Activated CD8-positive, alpha-beta memory T cell treated with anti-CD3 and anti-CD28 coated beads for 1 hour (primary cell): Measurements from ENCODE around the gene CCDC57.

Source experiments
- DNase-seq, 2 donors: peaks; one replicate each; pipeline ENCODE4 v3.0.0-alpha.2; 2020; ENCODE audit warnings: low read depth in 1 of 2; ENCODE audit errors: extremely low read depth in 1 of 2

Gene CCDC57

DNA sequence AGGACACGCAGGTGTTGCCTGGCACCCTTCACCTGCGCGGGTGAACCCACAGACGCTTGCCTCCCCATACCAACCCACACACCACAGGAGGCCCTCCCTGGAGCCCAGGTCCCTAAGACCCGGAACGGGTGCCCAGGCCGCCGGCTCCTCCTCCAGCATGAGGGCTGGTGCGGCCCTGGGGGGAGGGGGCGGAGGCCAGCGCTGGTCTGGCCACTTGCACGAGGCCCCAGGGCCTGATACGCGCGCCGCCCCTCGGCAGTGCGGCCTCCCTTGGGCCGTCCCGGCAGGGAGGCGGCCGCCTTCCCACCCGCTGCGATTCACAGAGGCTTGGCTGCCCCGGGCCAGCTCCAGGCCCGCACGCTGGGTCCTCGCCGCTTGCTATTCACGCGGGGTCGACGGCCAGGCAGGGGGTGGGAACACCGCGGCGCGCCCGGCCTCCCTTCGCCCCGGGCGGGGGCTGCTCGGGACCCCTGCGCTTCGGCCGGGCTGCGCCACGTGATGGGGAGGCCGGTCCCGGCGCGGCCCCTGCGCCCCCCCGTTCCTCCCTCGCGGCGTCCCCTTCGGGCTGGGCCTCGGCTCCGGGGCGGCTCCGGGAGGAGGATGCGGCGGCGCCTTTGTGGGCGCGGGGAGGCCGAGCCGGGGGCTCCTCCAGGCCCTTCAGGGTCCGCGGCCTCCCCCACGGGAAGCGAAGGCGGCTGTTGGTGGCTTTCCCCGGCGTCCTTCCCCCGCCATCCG lies 115.3 kb downstream of the CCDC57 start:
- no peak for DNase-seq

DNA sequence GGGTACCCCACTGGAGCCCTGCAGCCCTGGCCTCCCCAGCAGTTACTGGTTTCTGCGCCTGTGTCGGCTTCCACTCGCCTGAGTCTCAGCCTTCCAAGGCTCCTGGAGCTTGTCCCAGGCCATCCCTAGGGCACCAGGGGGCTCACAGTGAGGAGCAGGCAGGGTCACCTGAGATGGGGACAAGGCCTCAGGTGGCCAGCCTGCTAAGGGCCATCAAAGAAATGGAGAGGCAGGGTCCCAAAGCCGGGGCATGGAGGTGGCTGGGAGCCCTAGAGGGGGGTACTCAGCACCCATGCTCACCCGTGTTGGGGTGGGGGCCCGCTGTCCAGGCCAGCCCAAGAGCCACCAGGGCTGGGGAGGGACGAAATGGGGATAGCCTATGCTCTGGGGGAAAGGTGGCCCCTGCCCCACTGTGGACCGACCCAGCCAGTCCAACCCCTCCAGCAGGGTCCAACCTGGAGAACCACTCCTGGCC lies 115.9 kb downstream of the CCDC57 start:
- DNase-seq = no peak

DNA sequence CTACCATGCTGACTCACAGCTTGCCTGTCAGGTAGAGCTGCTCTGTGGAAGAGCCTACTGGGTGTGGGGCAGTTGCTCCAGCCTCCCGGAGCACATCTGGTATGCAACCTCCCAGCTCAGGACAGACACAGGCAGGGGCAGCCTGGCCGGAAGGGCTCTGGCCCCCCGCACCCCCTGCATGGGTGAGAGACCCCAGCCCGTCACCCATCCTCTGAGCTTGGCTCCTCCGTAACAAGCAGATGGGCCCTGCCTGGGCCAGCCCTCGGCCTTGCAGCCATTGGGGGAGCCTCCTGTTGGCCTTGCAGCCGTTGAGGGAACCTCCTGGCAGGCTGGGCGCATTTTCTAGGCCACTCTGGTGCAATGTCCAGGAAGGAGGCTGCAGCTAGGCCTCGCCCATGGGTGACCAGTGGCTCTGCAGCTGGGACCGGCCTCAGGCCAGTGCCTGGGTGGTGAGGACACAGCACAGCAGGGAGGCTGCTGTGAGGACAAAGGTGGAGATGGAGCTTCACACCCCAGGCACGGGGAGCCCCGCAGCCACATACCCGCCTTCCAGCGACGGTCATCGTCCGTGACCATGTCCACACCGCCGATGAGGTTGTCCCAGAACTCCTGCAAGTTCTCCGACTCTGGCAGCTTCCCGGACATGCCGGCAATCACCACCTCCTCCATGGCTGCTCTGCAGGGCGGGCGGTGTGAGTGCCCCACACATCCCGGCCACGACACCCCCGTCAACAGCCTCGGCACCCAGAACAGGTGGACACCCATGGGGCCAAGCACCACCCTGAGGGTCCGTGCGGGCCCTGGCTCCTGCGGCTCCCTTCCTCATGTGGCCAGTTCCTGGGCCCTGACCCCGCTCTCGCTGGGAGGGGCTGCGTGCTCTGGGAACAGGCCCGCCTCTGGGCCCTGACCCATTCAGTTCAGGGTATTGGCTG lies 116.6 kb downstream of the CCDC57 start:
- DNase-seq = no peak

GRCh38 chr17:82094931-82095776 lies 117.5 kb downstream of the CCDC57 start:
- DNase-seq = no peak

GRCh38 chr17:82092995-82093751 lies 119.5 kb downstream of the CCDC57 start:
- DNase-seq = no peak

DNA sequence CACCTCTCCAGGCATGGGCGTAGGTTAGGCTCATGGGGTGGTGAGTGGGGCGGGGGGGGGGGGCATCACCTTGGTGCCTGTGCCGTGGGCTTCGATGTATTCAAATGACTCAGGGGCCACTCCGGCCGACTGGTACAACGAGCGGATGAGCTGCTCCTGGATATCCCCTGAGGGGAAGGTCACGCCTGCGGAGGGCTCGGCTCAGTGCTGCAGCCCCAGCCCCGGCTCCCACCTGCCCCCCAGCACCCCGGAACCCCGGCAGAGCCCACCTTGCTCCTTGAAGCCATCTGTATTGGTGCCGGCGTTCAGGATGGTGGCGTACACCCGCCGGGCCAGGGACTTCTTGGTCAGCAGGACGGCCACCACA lies 120.0 kb downstream of the CCDC57 start:
- no peak for DNase-seq

- no peak for DNase-seq
These were observed 120.5 kb downstream of the CCDC57 start for GRCh38 chr17:82092094-82092586.

DNA sequence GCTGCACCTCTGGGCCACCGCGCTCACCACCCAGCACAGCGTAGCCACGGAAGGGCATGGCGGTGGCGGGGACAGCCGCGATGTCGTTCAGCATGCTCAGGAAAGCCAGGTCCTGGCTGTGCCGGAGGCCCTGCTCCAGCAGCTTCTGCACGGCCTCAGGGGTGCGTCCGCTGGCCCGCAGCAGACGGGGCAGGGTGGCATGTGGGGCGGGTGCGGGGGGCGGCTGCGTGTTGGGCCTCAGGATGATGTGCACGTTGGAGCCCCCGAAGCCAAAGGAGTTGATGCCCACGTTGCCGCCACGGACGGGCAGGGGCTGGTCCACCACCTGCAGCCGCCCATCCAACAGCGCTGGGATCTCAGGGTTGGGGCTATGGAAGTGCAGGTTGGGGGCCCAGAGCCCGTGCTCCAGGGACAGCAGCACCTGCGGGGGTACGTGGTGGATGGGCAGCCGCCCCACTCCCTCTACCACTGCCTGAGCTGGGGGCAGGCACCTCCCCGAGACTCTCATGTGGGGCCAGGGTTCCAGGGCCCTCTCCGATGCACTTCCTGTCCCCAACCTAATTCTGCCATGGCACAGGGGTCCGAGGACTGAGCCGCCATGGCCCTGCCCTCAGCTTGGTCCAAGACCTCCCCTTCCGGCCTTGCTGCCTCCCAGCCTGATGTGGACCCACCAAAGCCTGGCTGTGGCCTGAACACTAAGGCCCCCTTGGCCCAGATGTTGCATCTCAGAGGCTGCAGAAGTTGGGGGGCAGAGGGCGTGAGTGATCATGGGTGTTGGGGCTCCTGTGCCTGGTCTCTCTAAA lies 121.2 kb downstream of the CCDC57 start:
- no peak for DNase-seq

DNA sequence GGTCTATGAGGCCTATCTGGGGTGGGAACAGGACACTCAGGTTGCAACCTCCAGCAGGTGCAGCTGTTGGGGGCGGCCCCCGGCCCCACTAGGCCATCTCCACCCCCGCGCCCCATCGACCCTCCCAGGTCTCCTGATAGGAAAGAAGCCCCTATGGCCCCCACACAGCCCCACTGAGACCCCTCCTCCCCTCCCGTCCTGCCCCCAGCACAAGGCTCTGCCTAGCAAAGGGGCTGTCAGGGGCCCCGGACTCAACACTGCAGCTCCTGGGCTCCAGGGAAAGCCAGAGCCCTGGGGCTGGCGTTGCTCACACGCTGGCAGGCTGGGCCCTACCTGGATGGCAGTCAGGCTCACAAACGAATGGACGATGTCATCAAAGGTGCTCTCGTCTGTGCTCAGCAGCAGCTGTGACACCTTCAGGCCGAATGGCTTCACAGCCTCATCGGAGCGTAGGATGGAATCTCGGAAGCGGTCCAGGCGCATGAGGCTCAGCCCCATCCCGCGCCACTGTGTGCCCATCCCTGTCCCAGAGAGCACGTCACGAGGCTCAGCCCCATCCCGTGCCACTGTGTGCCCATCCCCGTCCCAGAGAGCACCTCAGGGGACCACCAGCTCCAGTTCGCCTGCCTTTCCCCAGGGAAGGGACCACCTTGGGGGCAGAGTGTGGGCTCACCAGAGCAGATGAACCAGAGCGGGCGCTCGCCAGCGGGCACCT lies 121.9 kb downstream of the CCDC57 start:
- DNase-seq = no peak

- DNase-seq = no peak
These were observed 122.7 kb downstream of the CCDC57 start for GRCh38 chr17:82089723-82090548.

GRCh38 chr17:82088838-82089722 lies 123.6 kb downstream of the CCDC57 start:
- DNase-seq = no peak

GRCh38 chr17:82087961-82088837 lies 124.4 kb downstream of the CCDC57 start:
- no peak for DNase-seq

DNA sequence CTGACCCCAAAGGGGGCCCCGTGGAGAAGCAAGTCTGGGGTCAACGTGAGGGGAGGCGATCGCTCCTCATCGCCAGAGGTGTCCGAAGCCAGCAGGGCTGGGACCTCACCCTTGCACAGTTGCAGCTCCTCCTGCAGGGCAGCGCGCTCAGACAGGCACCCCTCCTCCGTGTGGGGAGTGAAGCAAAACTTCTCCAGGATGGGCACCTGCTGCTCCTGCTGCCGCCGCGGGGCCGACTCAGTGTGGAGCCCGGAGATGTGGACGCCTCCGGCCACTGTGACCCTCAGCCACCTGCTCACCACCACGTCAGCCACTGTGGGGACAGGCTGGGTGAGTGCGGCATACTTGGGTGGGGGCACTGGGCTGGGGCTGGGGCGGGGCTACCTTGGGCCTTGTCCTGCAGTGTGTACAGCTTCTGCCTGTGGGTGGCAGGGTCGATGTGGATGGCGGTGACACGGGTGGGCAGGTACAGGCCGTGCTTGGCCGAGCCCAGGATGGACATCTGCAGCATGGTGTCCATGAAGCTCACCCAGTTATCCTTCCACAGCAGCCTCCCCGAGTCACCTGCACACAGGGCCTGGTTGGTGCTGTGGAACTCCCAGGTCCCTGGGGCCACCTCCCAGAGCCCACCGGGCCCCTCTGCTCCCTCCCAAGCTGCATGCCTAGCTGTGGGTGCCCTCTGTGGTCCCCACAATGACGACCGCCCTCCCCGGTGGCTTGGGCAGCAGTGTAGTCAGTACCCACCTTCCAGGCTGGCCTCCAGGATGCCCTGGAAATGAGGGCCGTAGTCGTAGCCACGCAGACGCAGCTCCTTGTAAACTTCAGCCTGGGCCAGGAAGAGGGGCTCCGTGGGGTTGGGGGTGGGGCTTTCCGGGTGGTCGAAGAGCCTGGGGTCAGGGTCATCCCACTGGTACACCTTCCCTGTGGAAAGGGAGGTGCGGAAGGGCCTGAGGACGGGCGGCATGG lies 125.4 kb downstream of the CCDC57 start:
- DNase-seq = no peak

DNA sequence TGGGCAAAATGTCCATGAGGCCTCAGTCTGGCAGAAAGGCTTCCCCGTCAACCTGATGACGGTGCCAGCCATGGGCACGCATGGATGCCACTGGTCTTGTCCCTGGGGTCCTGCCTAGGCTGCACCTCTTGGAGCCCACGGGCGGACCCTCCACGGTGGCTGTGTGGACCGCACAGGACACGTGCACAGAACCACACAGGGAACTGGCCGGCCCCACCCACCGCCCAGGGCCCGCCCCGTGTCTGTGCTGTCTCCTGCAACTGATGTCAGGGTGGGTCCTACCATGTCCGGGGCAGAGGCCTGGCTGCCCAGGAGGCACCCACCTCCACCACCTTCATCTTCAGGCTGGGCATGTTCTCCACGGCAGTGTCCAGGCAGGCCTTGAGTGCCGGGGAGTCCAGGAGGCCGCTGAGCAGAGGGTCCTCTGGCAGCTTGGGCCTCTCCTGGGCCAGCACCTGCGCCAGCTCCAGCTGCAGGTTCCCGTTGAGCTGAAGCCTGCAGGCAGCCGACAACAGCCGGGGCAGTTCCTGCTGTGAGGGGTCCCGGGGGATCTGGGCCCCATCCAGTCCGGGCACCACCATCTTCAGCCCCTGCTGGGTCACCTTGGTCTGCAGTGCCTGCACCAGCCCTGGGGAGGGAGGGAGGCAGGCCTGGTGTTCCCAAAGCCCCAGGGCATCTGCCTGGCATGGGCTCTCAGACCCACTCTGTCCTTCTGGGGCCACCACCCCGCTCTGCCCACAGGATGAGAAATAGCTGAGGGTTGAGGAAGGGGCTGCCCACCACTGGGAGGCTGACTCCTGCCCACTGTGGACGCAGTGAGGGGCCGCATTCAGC lies 126.5 kb downstream of the CCDC57 start:
- no peak for DNase-seq
